ENCODE measurements around the gene IL13RA1. TPM values are rescaled to one million over a fixed set of nuclear protein-coding genes. Genes with fewer than 3 reads are reported as not detected.

Gene IL13RA1
- total RNA-seq (not detected), polyA plus RNA-seq (under 1 TPM in 2 of 4 donors, not detected in 2; 0.03 to 0.40 TPM)

DNA sequence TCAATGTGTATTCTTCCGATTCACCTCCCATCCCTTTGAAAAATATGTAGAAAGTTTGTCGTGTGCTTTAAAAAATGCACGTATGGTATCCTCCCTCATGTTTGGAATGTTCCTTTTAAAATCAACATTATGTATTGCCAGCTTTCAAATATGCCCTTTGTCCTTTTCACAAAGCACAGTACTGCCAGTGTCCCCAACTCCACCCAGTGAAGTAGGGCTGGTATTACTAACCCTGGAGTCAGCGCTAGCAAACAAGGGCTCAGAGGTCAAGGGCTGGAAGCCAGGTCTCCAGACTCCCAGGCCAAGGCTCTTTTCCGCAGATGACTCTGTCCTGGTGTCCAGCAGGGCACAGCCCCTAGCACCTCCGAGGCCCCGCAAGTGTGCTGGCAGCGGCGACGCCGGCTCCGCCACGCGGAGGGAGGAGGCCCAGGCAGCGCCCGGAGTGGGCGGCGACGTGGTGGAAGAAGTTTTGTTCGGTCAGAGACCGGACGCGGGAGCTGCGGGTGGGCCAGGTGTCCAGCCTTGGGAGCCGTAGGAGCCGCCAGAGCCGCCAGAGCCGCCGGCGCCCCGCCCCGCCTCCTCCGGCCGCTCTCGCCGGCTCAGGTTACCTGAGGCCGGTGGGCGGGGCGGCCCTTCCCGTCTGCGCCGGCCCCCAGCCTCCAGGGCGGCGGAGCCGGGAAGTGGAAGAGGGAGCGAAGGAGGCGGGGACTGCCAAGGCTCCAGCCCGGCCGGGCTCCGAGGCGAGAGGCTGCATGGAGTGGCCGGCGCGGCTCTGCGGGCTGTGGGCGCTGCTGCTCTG lies at the start of gene IL13RA1:
Gene IL13RA1 (plus strand): TSS at position 720 of the 799 bp plus-strand sequence. CDS start 33 bp downstream, at position 753.
- ATAC-seq (ENCODE audit: low read depth in 2 of 2) (no peak), DNase-seq (no peak)
- no peak within 1 kb of the TSS for H3K4me3 ChIP-seq (ENCODE audit: low read depth, low read length)
- Mint-ChIP-seq H3K4me3 (peak within 1 kb of the TSS; percentile 23 to 79 (median 60)), H3K27me3 (peaks cover 52% of the 10 kb centered on the region), H3K36me3 (no peaks in the 10 kb centered on the region), H3K4me1 (peaks cover 0 to 9% (median 1%) of the 10 kb centered on the region in 4 donors), H3K27ac (no peak within 1 kb of the TSS), H3K9me3 (peaks cover 0 to 8% (median 0%) of the 10 kb centered on the region in 7 donors)
- no peaks in the 10 kb centered on the region for H3K9me3 ChIP-seq (ENCODE audit: control insufficient read depth in 2 of 2, low read length in 2 of 2)
- H3K36me3 ChIP-seq (ENCODE audit: control insufficient read depth, insufficient read depth, low read length): no peaks in the 10 kb centered on the region
- peaks cover 13% of the 10 kb centered on the region for H3K4me1 ChIP-seq (ENCODE audit: control insufficient read depth, insufficient read depth, low read length, poor library complexity, severe bottlenecking)
- no peak within 1 kb of the TSS for H3K27ac ChIP-seq (ENCODE audit: insufficient read depth, low read length, poor library complexity, severe bottlenecking)
- H3K27me3 ChIP-seq (ENCODE audit: control insufficient read depth, insufficient read depth, low read length): peaks cover 9% of the 10 kb centered on the region

- Histone ChIP-seq H3K36me3 (ENCODE audit: control insufficient read depth, insufficient read depth, low read length) (peaks cover 72% of the 10 kb centered on the region), H3K4me1 (ENCODE audit: control insufficient read depth, insufficient read depth, low read length, poor library complexity, severe bottlenecking) (no peaks in the 10 kb centered on the region), H3K27ac (ENCODE audit: insufficient read depth, low read length, poor library complexity, severe bottlenecking) (no peak overlapping the region), H3K9me3 (ENCODE audit: control insufficient read depth in 2 of 2, low read length in 2 of 2) (no peaks in the 10 kb centered on the region), H3K4me3 (ENCODE audit: low read depth, low read length) (no peak overlapping the region), H3K27me3 (ENCODE audit: control insufficient read depth, insufficient read depth, low read length) (no peaks in the 10 kb centered on the region)
- no peaks in the 10 kb centered on the region for H3K27me3 Mint-ChIP-seq
- ATAC-seq (ENCODE audit: low read depth in 2 of 2) (no peak), DNase-seq (no peak)
- H3K4me3 Mint-ChIP-seq: no peak overlapping the region
- H3K4me1 Mint-ChIP-seq: no peaks in the 10 kb centered on the region
- no peaks in the 10 kb centered on the region for H3K9me3 Mint-ChIP-seq
- H3K36me3 Mint-ChIP-seq: no peaks in the 10 kb centered on the region
- H3K27ac Mint-ChIP-seq: no peak overlapping the region
Observed at GRCh38 chrX:118679290-118679689, 48.1 kb upstream of the IL13RA1 start.

GRCh38 chrX:118682258-118683014 lies 45.0 kb upstream of the IL13RA1 start:
- Mint-ChIP-seq H3K27me3 (no peaks in the 10 kb centered on the region), H3K9me3 (no peaks in the 10 kb centered on the region), H3K27ac (no peak overlapping the region), H3K4me3 (no peak overlapping the region), H3K4me1 (no peaks in the 10 kb centered on the region), H3K36me3 (peaks cover 4% of the 10 kb centered on the region)
- Histone ChIP-seq H3K4me1 (ENCODE audit: control insufficient read depth, insufficient read depth, low read length, poor library complexity, severe bottlenecking) (no peaks in the 10 kb centered on the region), H3K36me3 (ENCODE audit: control insufficient read depth, insufficient read depth, low read length) (peaks cover 64% of the 10 kb centered on the region), H3K27ac (ENCODE audit: insufficient read depth, low read length, poor library complexity, severe bottlenecking) (no peak overlapping the region), H3K27me3 (ENCODE audit: control insufficient read depth, insufficient read depth, low read length) (no peaks in the 10 kb centered on the region), H3K9me3 (ENCODE audit: control insufficient read depth in 2 of 2, low read length in 2 of 2) (no peaks in the 10 kb centered on the region), H3K4me3 (ENCODE audit: low read depth, low read length) (no peak overlapping the region)
- ATAC-seq (ENCODE audit: low read depth in 2 of 2) (no peak), DNase-seq (no peak)

DNA sequence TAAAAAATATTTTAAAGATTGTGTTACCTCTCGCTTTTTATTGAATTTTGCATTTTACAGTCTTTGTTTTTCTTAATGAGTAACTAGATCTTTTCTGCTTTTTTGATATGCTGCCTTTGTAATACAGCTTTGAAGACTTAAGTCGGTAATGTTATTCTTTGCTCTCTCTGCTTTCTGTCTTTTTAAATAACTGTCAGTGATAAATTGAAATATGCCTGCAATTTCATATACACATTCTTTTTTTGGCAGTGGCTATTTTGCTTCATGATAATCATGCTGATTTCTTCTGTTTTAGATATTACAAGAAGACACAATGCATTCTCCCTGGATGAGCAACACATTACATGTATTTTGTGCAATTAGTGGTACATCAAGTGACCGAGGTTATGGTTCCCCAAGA lies 42.0 kb upstream of the IL13RA1 start:
- H3K4me3 ChIP-seq (ENCODE audit: low read depth, low read length): no peak overlapping the region
- H3K36me3 ChIP-seq (ENCODE audit: control insufficient read depth, insufficient read depth, low read length): peaks cover 62% of the 10 kb centered on the region
- no peak overlapping the region for H3K27ac ChIP-seq (ENCODE audit: insufficient read depth, low read length, poor library complexity, severe bottlenecking)
- H3K9me3 Mint-ChIP-seq: no peaks in the 10 kb centered on the region
- H3K4me3 Mint-ChIP-seq: no peak overlapping the region
- ATAC-seq (ENCODE audit: low read depth in 2 of 2) (no peak), DNase-seq (no peak)
- no peaks in the 10 kb centered on the region for H3K4me1 ChIP-seq (ENCODE audit: control insufficient read depth, insufficient read depth, low read length, poor library complexity, severe bottlenecking)
- H3K4me1 Mint-ChIP-seq: peaks cover 0 to 3% (median 0%) of the 10 kb centered on the region in 4 donors
- H3K9me3 ChIP-seq (ENCODE audit: control insufficient read depth in 2 of 2, low read length in 2 of 2): no peaks in the 10 kb centered on the region
- H3K27ac Mint-ChIP-seq: no peak overlapping the region
- H3K27me3 Mint-ChIP-seq: no peaks in the 10 kb centered on the region
- no peaks in the 10 kb centered on the region for H3K27me3 ChIP-seq (ENCODE audit: control insufficient read depth, insufficient read depth, low read length)
- H3K36me3 Mint-ChIP-seq: peaks cover 8% of the 10 kb centered on the region

GRCh38 chrX:118688935-118689334 lies 38.5 kb upstream of the IL13RA1 start:
- ATAC-seq (ENCODE audit: low read depth in 2 of 2) (no peak), DNase-seq (no peak)
- Histone ChIP-seq H3K4me3 (ENCODE audit: low read depth, low read length) (no peak overlapping the region), H3K9me3 (ENCODE audit: control insufficient read depth in 2 of 2, low read length in 2 of 2) (no peaks in the 10 kb centered on the region), H3K36me3 (ENCODE audit: control insufficient read depth, insufficient read depth, low read length) (peaks cover 29% of the 10 kb centered on the region), H3K27me3 (ENCODE audit: control insufficient read depth, insufficient read depth, low read length) (no peaks in the 10 kb centered on the region), H3K4me1 (ENCODE audit: control insufficient read depth, insufficient read depth, low read length, poor library complexity, severe bottlenecking) (no peaks in the 10 kb centered on the region), H3K27ac (ENCODE audit: insufficient read depth, low read length, poor library complexity, severe bottlenecking) (no peak overlapping the region)
- H3K27ac Mint-ChIP-seq: no peak overlapping the region
- H3K27me3 Mint-ChIP-seq: no peaks in the 10 kb centered on the region
- peaks cover 8% of the 10 kb centered on the region for H3K36me3 Mint-ChIP-seq
- no peaks in the 10 kb centered on the region for H3K9me3 Mint-ChIP-seq
- peaks cover 0 to 3% (median 0%) of the 10 kb centered on the region in 4 donors for H3K4me1 Mint-ChIP-seq
- H3K4me3 Mint-ChIP-seq: peak overlapping the region in 1 of 4 donors; percentile 77

DNA sequence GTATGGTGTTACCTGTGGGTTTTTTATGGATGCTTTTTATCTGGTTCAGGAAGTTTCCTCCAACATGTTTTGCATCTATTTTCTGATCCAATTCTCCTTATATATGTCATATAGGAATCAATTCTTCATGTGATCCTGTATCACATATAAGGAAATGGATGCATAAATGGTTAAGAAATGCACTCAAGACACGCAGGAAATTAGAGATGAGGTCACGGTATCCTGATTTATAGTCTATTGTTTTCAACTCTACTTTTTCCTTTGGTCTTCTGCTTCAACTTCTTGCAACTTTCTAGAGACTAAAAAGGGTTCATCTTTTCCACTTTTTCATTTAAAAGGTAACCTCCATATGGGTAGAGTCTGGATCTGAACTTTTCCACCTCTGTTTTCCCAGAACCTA lies 33.6 kb upstream of the IL13RA1 start:
- Histone ChIP-seq H3K4me3 (ENCODE audit: low read depth, low read length) (no peak overlapping the region), H3K9me3 (ENCODE audit: control insufficient read depth in 2 of 2, low read length in 2 of 2) (no peaks in the 10 kb centered on the region), H3K4me1 (ENCODE audit: control insufficient read depth, insufficient read depth, low read length, poor library complexity, severe bottlenecking) (no peaks in the 10 kb centered on the region), H3K36me3 (ENCODE audit: control insufficient read depth, insufficient read depth, low read length) (peaks cover 8% of the 10 kb centered on the region), H3K27ac (ENCODE audit: insufficient read depth, low read length, poor library complexity, severe bottlenecking) (no peak overlapping the region), H3K27me3 (ENCODE audit: control insufficient read depth, insufficient read depth, low read length) (no peaks in the 10 kb centered on the region)
- Mint-ChIP-seq H3K27me3 (no peaks in the 10 kb centered on the region), H3K27ac (no peak overlapping the region), H3K36me3 (peaks cover 3% of the 10 kb centered on the region), H3K9me3 (no peaks in the 10 kb centered on the region), H3K4me3 (no peak overlapping the region), H3K4me1 (peaks cover 0 to 2% (median 0%) of the 10 kb centered on the region in 4 donors)
- no peak for DNase-seq
- ATAC-seq (ENCODE audit: low read depth in 2 of 2): no peak

- no peaks in the 10 kb centered on the region for H3K27me3 Mint-ChIP-seq
- Histone ChIP-seq H3K27ac (ENCODE audit: insufficient read depth, low read length, poor library complexity, severe bottlenecking) (no peak overlapping the region), H3K36me3 (ENCODE audit: control insufficient read depth, insufficient read depth, low read length) (peaks cover 3% of the 10 kb centered on the region), H3K27me3 (ENCODE audit: control insufficient read depth, insufficient read depth, low read length) (no peaks in the 10 kb centered on the region), H3K4me3 (ENCODE audit: low read depth, low read length) (no peak overlapping the region), H3K9me3 (ENCODE audit: control insufficient read depth in 2 of 2, low read length in 2 of 2) (no peaks in the 10 kb centered on the region), H3K4me1 (ENCODE audit: control insufficient read depth, insufficient read depth, low read length, poor library complexity, severe bottlenecking) (no peaks in the 10 kb centered on the region)
- H3K27ac Mint-ChIP-seq: no peak overlapping the region
- H3K36me3 Mint-ChIP-seq: no peaks in the 10 kb centered on the region
- H3K4me3 Mint-ChIP-seq: no peak overlapping the region
- ATAC-seq (ENCODE audit: low read depth in 2 of 2): no peak
- no peak for DNase-seq
- H3K9me3 Mint-ChIP-seq: no peaks in the 10 kb centered on the region
- H3K4me1 Mint-ChIP-seq: peaks cover 0 to 6% (median 0%) of the 10 kb centered on the region in 4 donors
Observed at GRCh38 chrX:118694638-118695037, 32.8 kb upstream of the IL13RA1 start.

Data from CD4-positive, CD25-positive, alpha-beta regulatory T cell (primary cell).